K562 (cell line): ENCODE data around the gene PRODH2. TPM values are rescaled to one million over a fixed set of nuclear protein-coding genes. Genes with fewer than 3 reads are reported as not detected.

ENCODE experiments used
- ATAC-seq: fragments of 200-7000 bp; cut with Tn5 transposase; 3 replicates; pipeline ENCODE4 v1.9.1; 2020; ENCODE audit warnings: moderate library complexity
- BruUV-seq: library from RNA; stranded (reverse); fragments of 400-500 nt; replicated peaks from 2 replicates; lab custom pipeline; 2021; lab: Mats Ljungman, UMichigan
- CTCF ChIA-PET: fragments of 300-600 bp; formaldehyde crosslinking; extraction: SDS; loops from one replicate; lab custom pipeline; 2021; ENCODE audit warnings: low intra/inter-chr PET ratio; lab: Yijun Ruan, JAX
- POLR2A ChIA-PET: fragments of 300-600, 350-650 bp; sonication (Branson Sonifier 250); formaldehyde crosslinking; extraction: SDS; loops from one replicate; lab custom pipeline; 2021; ENCODE audit warnings: antibody characterized with exemption, inconsistent platforms; lab: Yijun Ruan, JAX
- DNase-seq, 4 experiments: peaks; one replicate each; pipeline versions ENCODE4 v3.0.0 to v3.0.0-alpha.2; 2011 to 2018; ENCODE audit warnings: low spot score in 3 of 4, mixed read lengths in 3 of 4; ENCODE audit errors: extremely low read depth in 1 of 4
- FAIRE-seq: peaks from 2 replicates; lab custom pipeline; 2011; peaks lifted over from hg19 to GRCh38; lab: Jason Lieb, UNC
- H2AFZ ChIP-seq: 2 replicates; pipeline ENCODE4 v1.6.0; 2011; ENCODE audit warnings: low read depth, low read length, control low read depth, inconsistent platforms
- H3K27ac ChIP-seq: fragments of 200-600 bp; 3 replicates; pipeline ENCODE4 v1.8.0; 2011; ENCODE audit warnings: low read depth, mild to moderate bottlenecking, control low read depth, inconsistent platforms, low read length, moderate library complexity, mixed read lengths; ENCODE audit errors: extremely low read depth
- H3K27me3 ChIP-seq, 2 experiments: fragments of 300-600 bp in 1 of 2; 2 replicates in 1 of 2; 3 replicates in 1 of 2; pipeline versions ENCODE4 v1.6.0 to v1.8.0; 2011; ENCODE audit warnings: inconsistent platforms in 2 of 2, low read length in 2 of 2, mild to moderate bottlenecking in 1 of 2, mixed read lengths in 1 of 2, moderate library complexity in 1 of 2; ENCODE audit not compliant: control insufficient read depth in 2 of 2, insufficient read depth in 2 of 2
- H3K36me3 ChIP-seq: fragments of 300-600 bp; 3 replicates; pipeline ENCODE4 v1.8.0; 2011; ENCODE audit warnings: mild to moderate bottlenecking, low read length, inconsistent platforms; ENCODE audit not compliant: control insufficient read depth, insufficient read depth
- H3K4me1 ChIP-seq, 2 experiments: fragments of 200-600 bp in 1 of 2; replicated peaks in 1 of 2; 2 replicates in 1 of 2; 3 replicates in 1 of 2; pipeline versions ENCODE4 v1.5.1 to v1.8.0; 2011; ENCODE audit warnings: inconsistent platforms in 2 of 2, low read length in 2 of 2, mild to moderate bottlenecking in 1 of 2, mixed read lengths in 1 of 2, moderate library complexity in 1 of 2; ENCODE audit not compliant: control insufficient read depth in 2 of 2, insufficient read depth in 2 of 2
- H3K4me2 ChIP-seq: 2 replicates; pipeline ENCODE4 v1.6.1; 2011; ENCODE audit warnings: low read length, control low read depth, inconsistent platforms, mixed read lengths; ENCODE audit not compliant: insufficient read depth
- H3K4me3 ChIP-seq: fragments of 200-600 bp; sonication (generic), shearing (Covaris generic); 2 replicates; pipeline ENCODE4 v1.5.1; 2016; ENCODE audit warnings: control low read depth, inconsistent platforms
- H3K79me2 ChIP-seq: fragments of 200-600 bp; 3 replicates; pipeline ENCODE4 v1.8.0; 2011; ENCODE audit warnings: low read length, inconsistent platforms; ENCODE audit not compliant: control insufficient read depth, insufficient read depth
- H3K9ac ChIP-seq, 2 experiments: 2 replicates each; pipeline versions ENCODE4 v1.6.0 to v1.6.1; 2011; ENCODE audit warnings: low read depth in 2 of 2, low read length in 2 of 2, control low read depth in 1 of 2, inconsistent platforms in 1 of 2, mild to moderate bottlenecking in 1 of 2, mixed read lengths in 1 of 2; ENCODE audit not compliant: insufficient read depth in 1 of 2
- H3K9me1 ChIP-seq: one replicate; pipeline ENCODE4 v1.6.0; 2011; ENCODE audit warnings: inconsistent platforms, mild to moderate bottlenecking, low read length, moderate library complexity; ENCODE audit not compliant: control insufficient read depth, insufficient read depth
- H3K9me3 ChIP-seq: replicated peaks from 2 replicates; pipeline ENCODE4 v1.5.1; 2011; ENCODE audit warnings: low read depth, low read length, inconsistent platforms; ENCODE audit not compliant: control insufficient read depth, insufficient read depth
- H4K20me1 ChIP-seq: replicated peaks from 2 replicates; pipeline ENCODE4 v1.6.1; 2011; ENCODE audit warnings: low read length, inconsistent platforms, mixed read lengths; ENCODE audit not compliant: control insufficient read depth, insufficient read depth
- NRF1 ChIP-seq, 2 experiments: fragments of 450-650 bp; IDR thresholded peaks in 1 of 2; conservative IDR thresholded peaks in 1 of 2; 2 replicates each; pipeline ENCODE4 v1.6.1; 2014; ENCODE audit warnings: mild to moderate bottlenecking in 2 of 2
- PBX2 ChIP-seq, 2 experiments: IDR thresholded peaks in 1 of 2; conservative IDR thresholded peaks in 1 of 2; 2 replicates each; pipeline ENCODE4 v1.6.1; 2016; ENCODE audit warnings: low read depth in 2 of 2, mild to moderate bottlenecking in 1 of 2, missing compliant biosample characterization in 1 of 2, missing genetic modification characterization in 1 of 2, moderate library complexity in 1 of 2
- TAF1 ChIP-seq: IDR thresholded peaks from 2 replicates; pipeline ENCODE4 v1.6.1; 2011; ENCODE audit warnings: mild to moderate bottlenecking, low read length, moderate library complexity; ENCODE audit not compliant: insufficient read depth, control insufficient read depth, severe bottlenecking; ENCODE audit errors: extremely low read depth
- ZEB2 ChIP-seq: fragments of 450-650 bp; IDR thresholded peaks from 2 replicates; pipeline ENCODE4 v1.6.1; 2016
- WGBS: fragments of 100-300 bp; shearing (Covaris generic); methylation state at CpG from one replicate; pipeline ENCODE4 v1.1.6; 2016; ENCODE audit warnings: low coverage, mixed read lengths; ENCODE audit not compliant: insufficient coverage; ENCODE audit errors: missing lambda C conversion rate; 5-methylcytosine and 5-hydroxymethylcytosine counted together
- in situ Hi-C: fragments of 300-500 bp; cut with MboI; formaldehyde crosslinking; loops from 4 replicates; pipeline ENCODE4 v1.15.0; 2018; ENCODE audit warnings: inconsistent platforms, mixed read lengths
- intact Hi-C: fragments of 100-400 bp; cut with micrococcal nuclease; formaldehyde crosslinking; loops from 2 replicates; pipeline ENCODE4 v1.14.2; 2022
- polyA plus RNA-seq, 8 experiments: library from polyadenylated mRNA; depleted of rRNA in 4 of 8; stranded (reverse) in 5 of 8; unstranded in 3 of 8; fragments of >200 nt; fragmentation: Nextera tagmentation in 2 of 8; fragmentation: Illumina TruSeq in 1 of 8; extraction: Ambion mirVana in 2 of 8; extraction: Trizol in 1 of 8; gene quantifications; 2 replicates each; pipeline versions ENCODE4 v1.2.1 to v1.2.3, GENCODE V29; 2011 to 2014; ENCODE audit warnings: inconsistent platforms in 1 of 8, missing spikeins in 1 of 8
- total RNA-seq, 7 experiments: library from RNA; depleted of rRNA in 6 of 7; stranded (reverse); fragments of >200 nt in 6 of 7; fragmentation: Illumina TruSeq in 2 of 7; extraction: Trizol in 2 of 7; gene quantifications; 2 replicates each; pipeline versions ENCODE4 v1.2.1 to v1.2.3, GENCODE V29; 2011 to 2021; ENCODE audit warnings: low replicate concordance in 1 of 7

PRODH2 gene
- total and polyA plus RNA-seq, 9 of the 15 experiments (the other 6 are each of a cell fraction or from before 2014, with no cell fraction given), result not detected

- no peak for TF ChIP-seq TAF1
Measured at GRCh38 chr19:35752746-35753350, 59.8 kb downstream of the PRODH2 start (continued).

- Histone ChIP-seq H3K9ac (peak overlapping the region in 1 of 2 experiments; percentile 71; a peak in 2 of 4 replicates), H4K20me1 (no peaks in the 10 kb centered on the region), H3K27me3 (no peaks in the 10 kb centered on the region), H3K79me2 (peaks cover 7% of the 10 kb centered on the region; the same call in 2 of the 3 replicates), H3K9me1 (no peaks in the 10 kb centered on the region), H3K4me3 (no peak overlapping the region), H3K4me2 (no peak overlapping the region), H3K4me1 (peaks cover 14 to 40% of the 10 kb centered on the region in 2 experiments; a peak in 4 of 5 replicates), H2AFZ (no peak overlapping the region), H3K27ac (no peak overlapping the region), H3K9me3 (no peaks in the 10 kb centered on the region), H3K36me3 (peaks cover 23% of the 10 kb centered on the region; the same call in 1 of the 3 replicates)
- in situ Hi-C loops, result no loop called here
- FAIRE-seq (no peak), ATAC-seq (no peak), DNase-seq (no peak)
- intact Hi-C loops, result no loop called here
- POLR2A ChIA-PET, result interaction anchor here (0.6 kb wide), 2 partner anchors 212 to 578 kb away, joined by 3 to 4 read pairs; no protein-coding TSS in a partner anchor
- no TSS peak for BruUV-seq
- CTCF ChIA-PET, result no interaction called here
- no peak for TF ChIP-seq ZEB2
- TF ChIP-seq NRF1 (conservative IDR thresholded peaks at IDR 0.05 in 1 of 2, IDR thresholded peaks at IDR 0.05 in 1 of 2), result no peak
- TF ChIP-seq PBX2 (CRISPR knock-in tag; IDR thresholded peaks at IDR 0.05; ENCODE audit: low read depth), result no peak
- TF ChIP-seq PBX2 (tag; conservative IDR thresholded peaks at IDR 0.05; ENCODE audit: low read depth), result no peak
- WGBS, result 75% methylated on average over 14 of the region's 14 CpGs
Measured at GRCh38 chr19:35751839-35752745, 60.6 kb downstream of the PRODH2 start.
